ENCODE data around the gene TRIM16.
A peak's percentile ranks its signal among the peaks of the same experiment; 100 is the strongest.
"Not testable (repeated sequence)": the region's sequence is repeated elsewhere in the genome, so short reads cannot be mapped to it uniquely, and the experiment has no call there.

The TRIM16 gene

GRCh38 chr17:15683824-15684478 lies at the start of gene TRIM16:
TRIM16 (minus strand) TSS chr17:15684311; CDS start chr17:15651609, 32,702 bp downstream.
- DNase-seq, result peak; percentile 84

GRCh38 chr17:15733174-15733789 lies 49.2 kb upstream of the TRIM16 start:
- not testable (repeated sequence) for DNase-seq

- DNase-seq, result not testable (repeated sequence)
These were observed 47.8 kb upstream of the TRIM16 start, which contains the start of gene TBC1D26 for GRCh38 chr17:15731900-15732299. TBC1D26 (plus strand) TSS chr17:15732283; CDS start chr17:15735349, 3,066 bp downstream.

GRCh38 chr17:15730535-15730934 lies 46.4 kb upstream of the TRIM16 start:
- DNase-seq, result not testable (repeated sequence)

- DNase-seq, result not testable (repeated sequence)
These were observed 32.8 kb upstream of the TRIM16 start for GRCh38 chr17:15716601-15717563.

- DNase-seq, result not testable (repeated sequence)
These were observed 24.8 kb upstream of the TRIM16 start for GRCh38 chr17:15708879-15709278.

GRCh38 chr17:15704813-15705212 lies 20.7 kb upstream of the TRIM16 start:
- DNase-seq, result not testable (repeated sequence)

- not testable (repeated sequence) for DNase-seq
These were observed 20.1 kb upstream of the TRIM16 start for GRCh38 chr17:15704239-15704638.

- not testable (repeated sequence) for DNase-seq
These were observed 15.8 kb upstream of the TRIM16 start for GRCh38 chr17:15699937-15700336.

- peak; percentile 98 for DNase-seq
These were observed 15.4 kb upstream of the TRIM16 start, which contains the start of gene ZNF286A for GRCh38 chr17:15699413-15699924. ZNF286A (plus strand) TSS chr17:15699752; CDS start chr17:15700330, 578 bp downstream.

GRCh38 chr17:15698967-15699366 lies 14.9 kb upstream of the TRIM16 start:
- not testable (repeated sequence) for DNase-seq

GRCh38 chr17:15687494-15687893 lies 3.4 kb upstream of the TRIM16 start:
- not testable (repeated sequence) for DNase-seq

GRCh38 chr17:15683135-15683534 lies 976 bp downstream of the TRIM16 start:
- peak; percentile 14 for DNase-seq

GRCh38 chr17:15675991-15676390 lies 8.1 kb downstream of the TRIM16 start:
- not testable (repeated sequence) for DNase-seq

GRCh38 chr17:15674640-15675039 lies 9.5 kb downstream of the TRIM16 start:
- DNase-seq, result not testable (repeated sequence)

GRCh38 chr17:15669526-15669925 lies 14.6 kb downstream of the TRIM16 start:
- DNase-seq, result not testable (repeated sequence)

- DNase-seq, result no peak
These were observed 20.4 kb downstream of the TRIM16 start for GRCh38 chr17:15663691-15664090.

GRCh38 chr17:15663176-15663575 lies 20.9 kb downstream of the TRIM16 start:
- DNase-seq, result no peak

- no peak for DNase-seq
These were observed 21.4 kb downstream of the TRIM16 start for GRCh38 chr17:15662681-15663080.

GRCh38 chr17:15660077-15660476 lies 24.0 kb downstream of the TRIM16 start:
- DNase-seq, result no peak

GRCh38 chr17:15659663-15660062 lies 24.4 kb downstream of the TRIM16 start:
- DNase-seq, result no peak

GRCh38 chr17:15659236-15659635 lies 24.9 kb downstream of the TRIM16 start:
- no peak for DNase-seq

- no peak for DNase-seq
These were observed 25.8 kb downstream of the TRIM16 start for GRCh38 chr17:15658296-15658695.

Data from CD4-positive, alpha-beta T cell treated with Interleukin-21 for 1 hour (primary cell).